MM.1S (cell line): ENCODE measurements around the gene RRAD.

Experiments used
- DNase-seq: peaks from one replicate; pipeline ENCODE4 v3.0.0-alpha.2; 2015
- H2AFZ ChIP-seq: fragments of 300-600 bp; sonication (generic); 2 replicates; pipeline ENCODE4 v1.6.0; 2016; ENCODE audit warnings: antibody characterized with exemption, low read length
- H3F3A ChIP-seq: fragments of 300-600 bp; sonication (generic); 2 replicates; pipeline ENCODE4 v1.6.1; 2016; ENCODE audit warnings: mild to moderate bottlenecking, antibody characterized with exemption, low read length, moderate library complexity, mixed read lengths; ENCODE audit not compliant: insufficient read depth
- H3K27ac ChIP-seq: fragments of 300-600 bp; sonication (generic); 2 replicates; pipeline ENCODE4 v1.5.1; 2016; ENCODE audit warnings: mild to moderate bottlenecking, low read length
- H3K27me3 ChIP-seq: fragments of 300-600 bp; sonication (generic); replicated peaks from 2 replicates; pipeline ENCODE4 v1.6.0; 2016; ENCODE audit warnings: low read length; ENCODE audit not compliant: insufficient read depth
- H3K36me3 ChIP-seq: fragments of 300-600 bp; sonication (generic); replicated peaks from 2 replicates; pipeline ENCODE4 v1.6.1; 2016; ENCODE audit warnings: mild to moderate bottlenecking, low read length, mixed read lengths; ENCODE audit not compliant: insufficient read depth
- H3K4me1 ChIP-seq: fragments of 300-600 bp; sonication (generic); 2 replicates; pipeline ENCODE4 v1.6.1; 2016; ENCODE audit warnings: low read length, mixed read lengths
- H3K4me2 ChIP-seq: fragments of 300-600 bp; sonication (generic); 2 replicates; pipeline ENCODE4 v1.6.0; 2016; ENCODE audit warnings: low read depth, low read length
- H3K4me3 ChIP-seq: fragments of 300-600 bp; sonication (generic); 2 replicates; pipeline ENCODE4 v1.5.1; 2016; ENCODE audit warnings: low read length, mixed read lengths
- H3K79me2 ChIP-seq: fragments of 300-600 bp; sonication (generic); 2 replicates; pipeline ENCODE4 v1.6.1; 2016; ENCODE audit warnings: mixed run types, low read length, mixed read lengths
- H3K9ac ChIP-seq: fragments of 300-600 bp; sonication (generic); 2 replicates; pipeline ENCODE4 v1.6.1; 2016; ENCODE audit warnings: low read length, mixed read lengths
- H3K9me2 ChIP-seq: fragments of 300-600 bp; sonication (generic); replicated peaks from 2 replicates; pipeline ENCODE4 v1.6.1; 2016; ENCODE audit warnings: mild to moderate bottlenecking, low read length, mixed read lengths; ENCODE audit not compliant: insufficient read depth
- H3K9me3 ChIP-seq: fragments of 300-600 bp; sonication (generic); replicated peaks from 2 replicates; pipeline ENCODE4 v1.6.1; 2016; ENCODE audit warnings: mild to moderate bottlenecking, low read length, mixed read lengths; ENCODE audit not compliant: insufficient read depth
- H4K20me1 ChIP-seq: fragments of 300-600 bp; sonication (generic); 2 replicates; pipeline ENCODE4 v1.6.1; 2016; ENCODE audit warnings: mild to moderate bottlenecking, low read length, moderate library complexity, mixed read lengths; ENCODE audit not compliant: insufficient read depth
- CTCF ChIP-seq: fragments of 300-600 bp; sonication (generic); IDR thresholded peaks from 2 replicates; pipeline ENCODE4 v1.5.1; 2016; ENCODE audit warnings: antibody characterized with exemption, low read length, mixed read lengths
- EZH2 ChIP-seq: fragments of 300-600 bp; sonication (generic); optimal IDR thresholded peaks from 2 replicates; pipeline ENCODE3; 2017; ENCODE audit warnings: low read depth, mild to moderate bottlenecking, antibody characterized with exemption, low read length, mixed read lengths
- EZH2phosphoT487 ChIP-seq: fragments of 300-600 bp; sonication (generic); IDR thresholded peaks from 2 replicates; pipeline ENCODE4 v1.6.1; 2018; ENCODE audit warnings: antibody characterized with exemption, low read length

The RRAD gene

GRCh38 chr16:66901626-66902025 is 23.7 kb downstream of the RRAD start:
- H3K27me3 ChIP-seq = no peaks in the 10 kb centered on the region
- H3F3A ChIP-seq = no peaks in the 10 kb centered on the region
- H3K9ac ChIP-seq = no peak overlapping the region
- H2AFZ ChIP-seq = no peak overlapping the region
- H3K4me3 ChIP-seq = no peak overlapping the region
- H3K9me2 ChIP-seq = no peaks in the 10 kb centered on the region
- no peaks in the 10 kb centered on the region for H3K9me3 ChIP-seq
- TF ChIP-seq EZH2phosphoT487 = no peak
- H4K20me1 ChIP-seq = no peaks in the 10 kb centered on the region
- no peak overlapping the region for H3K4me2 ChIP-seq
- DNase-seq = no peak
- peaks cover 11% of the 10 kb centered on the region for H3K4me1 ChIP-seq
- H3K79me2 ChIP-seq = no peaks in the 10 kb centered on the region
- H3K36me3 ChIP-seq = no peaks in the 10 kb centered on the region
- H3K27ac ChIP-seq = no peak overlapping the region

- no peaks in the 10 kb centered on the region for H3K27me3 ChIP-seq
- no peak overlapping the region for H3K4me3 ChIP-seq
- no peak for TF ChIP-seq CTCF
- TF ChIP-seq EZH2phosphoT487 = no peak
- TF ChIP-seq EZH2 = no peak
- no peaks in the 10 kb centered on the region for H3K36me3 ChIP-seq
- peaks cover 8% of the 10 kb centered on the region for H3K4me1 ChIP-seq
- H3K9ac ChIP-seq = no peak overlapping the region
- H4K20me1 ChIP-seq = no peaks in the 10 kb centered on the region
- H3K4me2 ChIP-seq = no peak overlapping the region
- no peaks in the 10 kb centered on the region for H3F3A ChIP-seq
- H3K9me2 ChIP-seq = no peaks in the 10 kb centered on the region
- H3K79me2 ChIP-seq = no peaks in the 10 kb centered on the region
- no peak overlapping the region for H2AFZ ChIP-seq
- DNase-seq = no peak
- H3K27ac ChIP-seq = no peak overlapping the region
- no peaks in the 10 kb centered on the region for H3K9me3 ChIP-seq
Observed at GRCh38 chr16:66900721-66901441, 24.5 kb downstream of the RRAD start.

GRCh38 chr16:66899945-66900710 is 25.2 kb downstream of the RRAD start:
- Histone ChIP-seq H4K20me1 (no peaks in the 10 kb centered on the region), H3K4me2 (no peak overlapping the region), H3K36me3 (no peaks in the 10 kb centered on the region), H3K9ac (no peak overlapping the region), H3K27ac (no peak overlapping the region), H3K9me2 (no peaks in the 10 kb centered on the region), H3F3A (no peaks in the 10 kb centered on the region), H2AFZ (no peak overlapping the region), H3K4me3 (no peak overlapping the region), H3K9me3 (no peaks in the 10 kb centered on the region), H3K27me3 (no peaks in the 10 kb centered on the region), H3K79me2 (no peaks in the 10 kb centered on the region), H3K4me1 (peaks cover under 1% of the 10 kb centered on the region; the same call in 1 of the 2 replicates)
- TF ChIP-seq CTCF = no peak
- DNase-seq = no peak
